GM20431 (cell line): ENCODE data around the gene LENG8.
"Not testable (repeated sequence)": the region's sequence is repeated elsewhere in the genome, so short reads cannot be mapped to it uniquely, and the experiment has no call there.

Experiments used
- in situ Hi-C: fragments of 300-500 bp; cut with MseI, MboI; formaldehyde crosslinking; loops from one replicate; pipeline ENCODE4 v1.15.0; 2020; ENCODE audit warnings: low sequenced_read_pairs; ENCODE audit not compliant: unreplicated experiment

Gene LENG8

GRCh38 chr19:54459282-54460229 is 10.6 kb downstream of the LENG8 start:
- in situ Hi-C loops, result no loop called here

GRCh38 chr19:54460230-54461005 is 11.4 kb downstream of the LENG8 start:
- in situ Hi-C loops, result no loop called here

- in situ Hi-C loops, result no loop called here
Observed at GRCh38 chr19:54461210-54461609, 12.2 kb downstream of the LENG8 start.

GRCh38 chr19:54461613-54462012 is 12.6 kb downstream of the LENG8 start:
- in situ Hi-C loops, result no loop called here

- in situ Hi-C loops, result no loop called here
Observed at GRCh38 chr19:54462047-54462654, 13.2 kb downstream of the LENG8 start.

- in situ Hi-C loops, result no loop called here
Observed at GRCh38 chr19:54462655-54463530, 13.9 kb downstream of the LENG8 start.

- in situ Hi-C loops, result no loop called here
Observed at GRCh38 chr19:54463531-54464043, 14.6 kb downstream of the LENG8 start, which contains the start of gene LENG9. Gene LENG9 (minus strand): TSS chr19:54463778. CDS start chr19:54463526, 252 bp downstream.

GRCh38 chr19:54464044-54464629 is 15.1 kb downstream of the LENG8 start:
- in situ Hi-C loops, result no loop called here

GRCh38 chr19:54464630-54465425 is 15.8 kb downstream of the LENG8 start:
- in situ Hi-C loops, result no loop called here

GRCh38 chr19:54465426-54466109 is 16.6 kb downstream of the LENG8 start:
- in situ Hi-C loops, result no loop called here

GRCh38 chr19:54466110-54466480 is 17.1 kb downstream of the LENG8 start:
- in situ Hi-C loops, result not testable (repeated sequence)

GRCh38 chr19:54469496-54469934 is 20.5 kb downstream of the LENG8 start:
- in situ Hi-C loops, result no loop called here

GRCh38 chr19:54470276-54470887 is 21.4 kb downstream of the LENG8 start:
- in situ Hi-C loops, result loop anchor here (10.0 kb wide), 1 partner anchor 204 kb away; no protein-coding TSS in a partner anchor

- in situ Hi-C loops, result loop anchor here (10.0 kb wide), 1 partner anchor 204 kb away; no protein-coding TSS in a partner anchor
Observed at GRCh38 chr19:54470991-54471782, 22.2 kb downstream of the LENG8 start.

- in situ Hi-C loops, result loop anchor here (10.0 kb wide), 1 partner anchor 202 kb away; no protein-coding TSS in a partner anchor
Observed at GRCh38 chr19:54473071-54473891, 24.3 kb downstream of the LENG8 start, which contains the start of gene CDC42EP5. Gene CDC42EP5 (minus strand): TSS chr19:54473296. CDS start chr19:54465547, 7,749 bp downstream.
